Measurements from ENCODE around the gene ZBTB7C. TPM values are rescaled to one million over a fixed set of nuclear protein-coding genes. Genes with fewer than 3 reads are reported as not detected.
A peak's percentile ranks its signal among the peaks of the same experiment; 100 is the strongest.

Gene ZBTB7C
- total and polyA plus RNA-seq, 4 donors, result 0.19 to 1.1 (median 0.45) TPM

DNA sequence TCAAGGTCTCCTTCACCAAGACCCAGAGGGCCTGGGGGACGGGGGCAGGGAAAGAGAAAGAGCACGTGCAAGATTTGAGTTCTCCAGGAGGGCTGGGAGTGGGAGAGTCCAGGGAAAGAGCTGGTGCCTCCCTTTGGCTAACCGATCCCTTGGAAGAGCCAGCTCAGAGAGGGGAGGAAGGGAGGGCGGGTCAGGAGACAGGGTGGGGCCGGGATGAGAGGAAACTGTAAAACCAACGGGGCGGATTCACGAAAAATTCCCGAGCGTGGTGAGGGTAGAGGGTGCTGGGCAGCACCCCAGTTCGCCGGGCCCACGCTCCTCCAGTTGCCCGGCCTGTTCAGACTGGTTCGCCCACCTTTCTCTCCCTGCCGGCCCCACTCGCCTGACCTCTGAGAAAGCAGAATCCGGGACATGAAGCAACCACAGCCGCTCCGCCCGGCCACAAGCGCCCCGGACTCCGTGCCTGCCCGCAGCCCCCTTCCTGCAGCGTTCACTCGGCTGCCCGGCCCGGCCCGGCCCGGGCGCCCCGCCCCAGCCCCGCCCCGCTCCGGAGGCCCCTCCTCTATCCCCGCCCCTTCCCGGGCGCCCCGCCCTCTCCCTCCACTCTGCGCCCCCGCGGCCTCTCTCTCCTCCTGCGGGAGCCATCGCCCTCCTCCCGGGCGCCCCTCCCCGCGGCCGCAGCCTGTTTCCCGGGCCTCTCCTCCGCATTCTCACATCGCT lies 247.8 kb downstream of the ZBTB7C start:
- H3K36me3 ChIP-seq (ENCODE audit: control insufficient read depth in 4 of 4, insufficient read depth in 3 of 4, low read depth in 1 of 4, low read length in 3 of 4), result no peaks in the 10 kb centered on the region
- TF ChIP-seq GABPA (IDR thresholded peaks at IDR 0.05 in 1 of 2, conservative IDR thresholded peaks at IDR 0.05 in 1 of 2) (no peak), SP1 (IDR thresholded peaks at IDR 0.05) (peak; percentile 23)
- H3K4me1 ChIP-seq (ENCODE audit: control insufficient read depth in 4 of 4, insufficient read depth in 4 of 4, low read length in 3 of 4), result peaks cover 0 to 15% (median 6%) of the 10 kb centered on the region in 4 donors
- 4% methylated on average over 53 of the region's 53 CpGs for WGBS
- DNase-seq (ENCODE audit: low spot score), result peak; percentile 84
- H3K4me3 ChIP-seq (ENCODE audit: low read depth in 1 of 3, low read length in 3 of 3), result peak overlapping the region; percentile 56 to 65 (median 64)
- peak overlapping the region in 1 of 2 donors; percentile 58 for H3K9ac ChIP-seq (ENCODE audit: low read depth in 1 of 2, low read length in 2 of 2)
- no peaks in the 10 kb centered on the region for H3K27me3 ChIP-seq (ENCODE audit: control insufficient read depth in 4 of 4, insufficient read depth in 4 of 4, low read length in 3 of 4)
- H3K9me3 ChIP-seq (ENCODE audit: control insufficient read depth in 4 of 4, low read length in 3 of 4), result no peaks in the 10 kb centered on the region
- peak overlapping the region; percentile 75 to 77 for H3K27ac ChIP-seq (ENCODE audit: low read depth in 1 of 2, low read length in 2 of 2)

DNA sequence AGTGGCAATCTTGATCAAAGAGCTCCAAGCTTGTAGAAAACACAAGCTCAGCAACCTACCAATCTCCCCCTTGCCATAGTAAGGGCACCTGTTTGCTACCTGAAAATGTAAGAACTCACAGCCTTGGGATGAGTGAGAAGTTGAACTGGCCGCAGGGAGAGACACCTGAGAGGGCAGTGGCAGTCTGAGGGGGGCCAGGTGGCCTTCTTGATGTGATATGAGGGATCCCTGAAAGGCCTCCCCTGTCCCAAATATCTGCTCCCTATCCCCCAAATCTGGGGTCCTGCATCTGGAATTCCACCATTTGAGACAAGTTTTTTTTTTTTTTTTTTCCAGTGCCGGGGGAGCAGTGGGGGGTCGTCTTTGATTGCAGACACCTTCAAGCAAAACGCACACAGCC lies 248.6 kb downstream of the ZBTB7C start:
- TF ChIP-seq EGR1 (IDR thresholded peaks at IDR 0.05; ENCODE audit: low read depth in 2 of 2), result no peak
- TF ChIP-seq TAF1 (conservative IDR thresholded peaks at IDR 0.05), result no peak
- TF ChIP-seq, protein P1, sequence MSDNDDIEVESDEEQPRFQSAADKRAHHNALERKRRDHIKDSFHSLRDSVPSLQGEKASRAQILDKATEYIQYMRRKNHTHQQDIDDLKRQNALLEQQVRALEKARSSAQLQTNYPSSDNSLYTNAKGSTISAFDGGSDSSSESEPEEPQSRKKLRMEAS (IDR thresholded peaks at IDR 0.05), result no peak
- no peak for TF ChIP-seq RAD21 (IDR thresholded peaks at IDR 0.05)
- no peak for TF ChIP-seq NR2F2 (IDR thresholded peaks at IDR 0.05)
- TF ChIP-seq, protein P2, sequence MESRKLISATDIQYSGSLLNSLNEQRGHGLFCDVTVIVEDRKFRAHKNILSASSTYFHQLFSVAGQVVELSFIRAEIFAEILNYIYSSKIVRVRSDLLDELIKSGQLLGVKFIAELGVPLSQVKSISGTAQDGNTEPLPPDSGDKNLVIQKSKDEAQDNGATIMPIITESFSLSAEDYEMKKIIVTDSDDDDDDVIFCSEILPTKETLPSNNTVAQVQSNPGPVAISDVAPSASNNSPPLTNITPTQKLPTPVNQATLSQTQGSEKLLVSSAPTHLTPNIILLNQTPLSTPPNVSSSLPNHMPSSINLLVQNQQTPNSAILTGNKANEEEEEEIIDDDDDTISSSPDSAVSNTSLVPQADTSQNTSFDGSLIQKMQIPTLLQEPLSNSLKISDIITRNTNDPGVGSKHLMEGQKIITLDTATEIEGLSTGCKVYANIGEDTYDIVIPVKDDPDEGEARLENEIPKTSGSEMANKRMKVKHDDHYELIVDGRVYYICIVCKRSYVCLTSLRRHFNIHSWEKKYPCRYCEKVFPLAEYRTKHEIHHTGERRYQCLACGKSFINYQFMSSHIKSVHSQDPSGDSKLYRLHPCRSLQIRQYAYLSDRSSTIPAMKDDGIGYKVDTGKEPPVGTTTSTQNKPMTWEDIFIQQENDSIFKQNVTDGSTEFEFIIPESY (IDR thresholded peaks at IDR 0.05), result no peak
- TF ChIP-seq HNF4G (IDR thresholded peaks at IDR 0.05), result no peak
- TF ChIP-seq, protein P3, sequence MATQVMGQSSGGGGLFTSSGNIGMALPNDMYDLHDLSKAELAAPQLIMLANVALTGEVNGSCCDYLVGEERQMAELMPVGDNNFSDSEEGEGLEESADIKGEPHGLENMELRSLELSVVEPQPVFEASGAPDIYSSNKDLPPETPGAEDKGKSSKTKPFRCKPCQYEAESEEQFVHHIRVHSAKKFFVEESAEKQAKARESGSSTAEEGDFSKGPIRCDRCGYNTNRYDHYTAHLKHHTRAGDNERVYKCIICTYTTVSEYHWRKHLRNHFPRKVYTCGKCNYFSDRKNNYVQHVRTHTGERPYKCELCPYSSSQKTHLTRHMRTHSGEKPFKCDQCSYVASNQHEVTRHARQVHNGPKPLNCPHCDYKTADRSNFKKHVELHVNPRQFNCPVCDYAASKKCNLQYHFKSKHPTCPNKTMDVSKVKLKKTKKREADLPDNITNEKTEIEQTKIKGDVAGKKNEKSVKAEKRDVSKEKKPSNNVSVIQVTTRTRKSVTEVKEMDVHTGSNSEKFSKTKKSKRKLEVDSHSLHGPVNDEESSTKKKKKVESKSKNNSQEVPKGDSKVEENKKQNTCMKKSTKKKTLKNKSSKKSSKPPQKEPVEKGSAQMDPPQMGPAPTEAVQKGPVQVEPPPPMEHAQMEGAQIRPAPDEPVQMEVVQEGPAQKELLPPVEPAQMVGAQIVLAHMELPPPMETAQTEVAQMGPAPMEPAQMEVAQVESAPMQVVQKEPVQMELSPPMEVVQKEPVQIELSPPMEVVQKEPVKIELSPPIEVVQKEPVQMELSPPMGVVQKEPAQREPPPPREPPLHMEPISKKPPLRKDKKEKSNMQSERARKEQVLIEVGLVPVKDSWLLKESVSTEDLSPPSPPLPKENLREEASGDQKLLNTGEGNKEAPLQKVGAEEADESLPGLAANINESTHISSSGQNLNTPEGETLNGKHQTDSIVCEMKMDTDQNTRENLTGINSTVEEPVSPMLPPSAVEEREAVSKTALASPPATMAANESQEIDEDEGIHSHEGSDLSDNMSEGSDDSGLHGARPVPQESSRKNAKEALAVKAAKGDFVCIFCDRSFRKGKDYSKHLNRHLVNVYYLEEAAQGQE (IDR thresholded peaks at IDR 0.05), result no peak
- no peak for TF ChIP-seq HNF4A (conservative IDR thresholded peaks at IDR 0.05)
- TF ChIP-seq FOXA2 (IDR thresholded peaks at IDR 0.05), result no peak
- TF ChIP-seq FOXA1 (IDR thresholded peaks at IDR 0.05), result no peak
- TF ChIP-seq SP1 (IDR thresholded peaks at IDR 0.05), result no peak
- TF ChIP-seq JUND (IDR thresholded peaks at IDR 0.05), result no peak
- TF ChIP-seq, protein P4, sequence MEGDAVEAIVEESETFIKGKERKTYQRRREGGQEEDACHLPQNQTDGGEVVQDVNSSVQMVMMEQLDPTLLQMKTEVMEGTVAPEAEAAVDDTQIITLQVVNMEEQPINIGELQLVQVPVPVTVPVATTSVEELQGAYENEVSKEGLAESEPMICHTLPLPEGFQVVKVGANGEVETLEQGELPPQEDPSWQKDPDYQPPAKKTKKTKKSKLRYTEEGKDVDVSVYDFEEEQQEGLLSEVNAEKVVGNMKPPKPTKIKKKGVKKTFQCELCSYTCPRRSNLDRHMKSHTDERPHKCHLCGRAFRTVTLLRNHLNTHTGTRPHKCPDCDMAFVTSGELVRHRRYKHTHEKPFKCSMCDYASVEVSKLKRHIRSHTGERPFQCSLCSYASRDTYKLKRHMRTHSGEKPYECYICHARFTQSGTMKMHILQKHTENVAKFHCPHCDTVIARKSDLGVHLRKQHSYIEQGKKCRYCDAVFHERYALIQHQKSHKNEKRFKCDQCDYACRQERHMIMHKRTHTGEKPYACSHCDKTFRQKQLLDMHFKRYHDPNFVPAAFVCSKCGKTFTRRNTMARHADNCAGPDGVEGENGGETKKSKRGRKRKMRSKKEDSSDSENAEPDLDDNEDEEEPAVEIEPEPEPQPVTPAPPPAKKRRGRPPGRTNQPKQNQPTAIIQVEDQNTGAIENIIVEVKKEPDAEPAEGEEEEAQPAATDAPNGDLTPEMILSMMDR (IDR thresholded peaks at IDR 0.05; ENCODE audit: low read depth, low read length, missing input control), result no peak
- TF ChIP-seq, protein P5, sequence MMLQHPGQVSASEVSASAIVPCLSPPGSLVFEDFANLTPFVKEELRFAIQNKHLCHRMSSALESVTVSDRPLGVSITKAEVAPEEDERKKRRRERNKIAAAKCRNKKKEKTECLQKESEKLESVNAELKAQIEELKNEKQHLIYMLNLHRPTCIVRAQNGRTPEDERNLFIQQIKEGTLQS (IDR thresholded peaks at IDR 0.05), result no peak
- no peak for TF ChIP-seq RXRA (IDR thresholded peaks at IDR 0.05)
- TF ChIP-seq GABPA (IDR thresholded peaks at IDR 0.05 in 1 of 2, conservative IDR thresholded peaks at IDR 0.05 in 1 of 2), result no peak
- TF ChIP-seq YY1 (IDR thresholded peaks at IDR 0.05), result no peak

More for the DNA sequence above, 248.6 kb downstream of the ZBTB7C start:
- no peaks in the 10 kb centered on the region for H3K36me3 ChIP-seq (ENCODE audit: control insufficient read depth in 4 of 4, insufficient read depth in 3 of 4, low read depth in 1 of 4, low read length in 3 of 4)
- H3K27ac ChIP-seq (ENCODE audit: low read depth in 1 of 2, low read length in 2 of 2), result no peak overlapping the region
- no peaks in the 10 kb centered on the region for H3K9me3 ChIP-seq (ENCODE audit: control insufficient read depth in 4 of 4, low read length in 3 of 4)
- peak overlapping the region in 1 of 3 donors; percentile 65 for H3K4me3 ChIP-seq (ENCODE audit: low read depth in 1 of 3, low read length in 3 of 3)
- no peak for DNase-seq (ENCODE audit: low spot score)
- no peak overlapping the region for H3K9ac ChIP-seq (ENCODE audit: low read depth in 1 of 2, low read length in 2 of 2)
- H3K4me1 ChIP-seq (ENCODE audit: control insufficient read depth in 4 of 4, insufficient read depth in 4 of 4, low read length in 3 of 4), result peaks cover 0 to 15% (median 6%) of the 10 kb centered on the region in 4 donors
- H3K27me3 ChIP-seq (ENCODE audit: control insufficient read depth in 4 of 4, insufficient read depth in 4 of 4, low read length in 3 of 4), result no peaks in the 10 kb centered on the region
- 86% methylated on average over 4 of the region's 4 CpGs for WGBS

Measured in liver (tissue), 9 donors.